ENCODE data around the gene ARMC5.

- no peak for TF ChIP-seq CTCF (IDR thresholded peaks at IDR 0.05; ENCODE audit: low read depth, low read length)
- no peak for TF ChIP-seq EZH2phosphoT487 (IDR thresholded peaks at IDR 0.05; ENCODE audit: low read depth)
These were observed 5.8 kb upstream of the ARMC5 start for GRCh38 chr16:31453255-31454204.
